Measurements from ENCODE around the gene BCOR. TPM values are rescaled to one million over a fixed set of nuclear protein-coding genes. Genes with fewer than 3 reads are reported as not detected.
A peak's percentile ranks its signal among the peaks of the same experiment; 100 is the strongest.

BCOR gene
- total RNA-seq, 1 donor from 2014 or later, result 33.2 TPM

DNA sequence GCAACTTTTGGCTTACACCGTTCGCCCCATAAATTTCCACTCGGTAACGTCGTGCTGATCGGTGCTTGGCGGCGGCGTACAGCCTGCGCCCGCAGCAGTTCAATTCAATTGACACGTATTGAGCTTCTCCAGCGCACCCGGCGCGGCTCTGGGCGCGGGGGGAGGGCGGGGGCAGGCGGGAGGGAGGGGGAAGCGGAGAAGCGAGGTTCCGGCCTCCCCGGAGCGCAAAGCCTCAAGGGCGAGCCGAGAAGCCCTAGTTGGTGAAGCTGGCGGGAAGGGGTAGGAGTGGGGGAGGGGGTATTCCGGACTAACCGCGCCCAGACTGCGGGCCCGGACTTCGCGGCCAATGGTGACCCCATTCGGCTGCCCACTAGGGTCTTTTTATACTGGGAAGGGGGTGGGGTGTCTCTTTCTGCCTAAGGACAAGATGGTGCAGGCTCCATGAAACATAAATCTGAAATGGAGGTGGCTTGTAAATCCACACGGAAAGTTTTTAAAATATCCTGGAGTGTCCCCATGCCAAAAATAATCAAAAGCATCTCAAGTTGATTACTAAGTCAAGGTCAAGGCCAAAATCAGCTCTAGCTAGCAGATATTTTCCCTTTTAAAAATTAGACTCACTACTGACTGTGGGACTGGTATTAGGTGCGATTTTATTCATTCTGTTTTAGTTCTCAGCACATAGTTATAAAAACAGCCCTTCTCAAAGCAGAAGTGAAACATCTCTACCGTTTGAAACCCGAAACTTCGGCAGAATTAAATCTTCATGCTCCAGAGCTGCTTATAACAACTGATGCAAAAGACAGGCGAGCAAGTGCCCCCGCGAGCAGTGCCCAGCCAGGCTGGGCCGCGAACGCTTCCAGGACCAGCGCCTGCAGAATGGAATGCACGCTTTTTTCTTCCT, 1.5 kb upstream of the BCOR start:
- no peak for DNase-seq (ENCODE audit: low read depth, low spot score)
- Mint-ChIP-seq H3K9me3 (no peaks in the 10 kb centered on the region), H3K27ac (ENCODE audit: unreplicated experiment) (no peak overlapping the region), H3K27me3 (ENCODE audit: low read depth) (peaks cover 51% of the 10 kb centered on the region), H3K36me3 (ENCODE audit: low read depth) (peaks cover 2% of the 10 kb centered on the region), H3K4me1 (peaks cover 49% of the 10 kb centered on the region), H3K4me3 (peak overlapping the region; percentile 90)
- TF ChIP-seq, protein P1, sequence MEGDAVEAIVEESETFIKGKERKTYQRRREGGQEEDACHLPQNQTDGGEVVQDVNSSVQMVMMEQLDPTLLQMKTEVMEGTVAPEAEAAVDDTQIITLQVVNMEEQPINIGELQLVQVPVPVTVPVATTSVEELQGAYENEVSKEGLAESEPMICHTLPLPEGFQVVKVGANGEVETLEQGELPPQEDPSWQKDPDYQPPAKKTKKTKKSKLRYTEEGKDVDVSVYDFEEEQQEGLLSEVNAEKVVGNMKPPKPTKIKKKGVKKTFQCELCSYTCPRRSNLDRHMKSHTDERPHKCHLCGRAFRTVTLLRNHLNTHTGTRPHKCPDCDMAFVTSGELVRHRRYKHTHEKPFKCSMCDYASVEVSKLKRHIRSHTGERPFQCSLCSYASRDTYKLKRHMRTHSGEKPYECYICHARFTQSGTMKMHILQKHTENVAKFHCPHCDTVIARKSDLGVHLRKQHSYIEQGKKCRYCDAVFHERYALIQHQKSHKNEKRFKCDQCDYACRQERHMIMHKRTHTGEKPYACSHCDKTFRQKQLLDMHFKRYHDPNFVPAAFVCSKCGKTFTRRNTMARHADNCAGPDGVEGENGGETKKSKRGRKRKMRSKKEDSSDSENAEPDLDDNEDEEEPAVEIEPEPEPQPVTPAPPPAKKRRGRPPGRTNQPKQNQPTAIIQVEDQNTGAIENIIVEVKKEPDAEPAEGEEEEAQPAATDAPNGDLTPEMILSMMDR (conservative IDR thresholded peaks at IDR 0.05), result no peak

DNA sequence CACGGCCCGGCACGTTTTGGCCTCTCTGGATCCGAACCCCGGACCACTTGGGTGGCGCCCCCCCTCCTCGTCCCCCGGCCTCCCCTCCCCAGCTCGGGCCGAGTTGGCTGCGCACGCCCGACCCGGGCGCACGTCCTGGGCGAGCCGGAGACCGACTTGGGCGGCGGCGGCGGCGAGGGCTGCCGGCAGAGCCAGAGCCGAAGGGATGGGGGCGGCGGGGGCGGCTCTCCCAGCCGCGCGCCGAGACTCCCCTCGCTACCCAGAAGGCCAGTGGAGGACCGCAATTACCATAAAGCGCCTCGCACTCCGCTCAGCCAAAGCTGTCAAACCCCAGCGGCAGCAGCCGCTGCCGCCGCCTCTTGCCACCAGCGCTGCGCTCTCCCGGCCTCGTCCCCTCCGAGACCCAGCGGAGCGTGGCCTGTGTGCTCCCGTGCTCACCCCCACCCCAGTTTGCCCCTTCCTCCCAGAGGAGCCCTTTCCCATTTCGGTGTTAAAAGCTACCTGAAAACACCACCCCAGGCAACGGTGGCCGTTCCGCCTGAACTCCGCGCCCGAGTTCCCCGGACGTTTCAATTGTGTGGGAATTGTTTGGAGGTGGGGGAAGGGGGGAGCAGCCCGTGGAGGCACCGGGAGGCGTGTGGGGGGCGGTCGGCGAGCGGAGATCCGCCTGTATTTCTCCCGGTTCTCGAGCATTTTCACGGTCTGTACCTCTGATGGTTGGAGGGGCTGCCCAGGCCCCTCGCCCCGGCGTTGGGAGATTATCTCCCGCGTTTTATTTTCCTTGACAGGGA, 701 bp upstream of the BCOR start:
- no peak for DNase-seq (ENCODE audit: low read depth, low spot score)
- Mint-ChIP-seq H3K9me3 (no peaks in the 10 kb centered on the region), H3K4me3 (peak overlapping the region; percentile 90), H3K36me3 (ENCODE audit: low read depth) (peaks cover 2% of the 10 kb centered on the region), H3K27me3 (ENCODE audit: low read depth) (peaks cover 50% of the 10 kb centered on the region), H3K4me1 (peaks cover 50% of the 10 kb centered on the region), H3K27ac (ENCODE audit: unreplicated experiment) (no peak overlapping the region)
- TF ChIP-seq, protein P1 (conservative IDR thresholded peaks at IDR 0.05), result no peak

DNA sequence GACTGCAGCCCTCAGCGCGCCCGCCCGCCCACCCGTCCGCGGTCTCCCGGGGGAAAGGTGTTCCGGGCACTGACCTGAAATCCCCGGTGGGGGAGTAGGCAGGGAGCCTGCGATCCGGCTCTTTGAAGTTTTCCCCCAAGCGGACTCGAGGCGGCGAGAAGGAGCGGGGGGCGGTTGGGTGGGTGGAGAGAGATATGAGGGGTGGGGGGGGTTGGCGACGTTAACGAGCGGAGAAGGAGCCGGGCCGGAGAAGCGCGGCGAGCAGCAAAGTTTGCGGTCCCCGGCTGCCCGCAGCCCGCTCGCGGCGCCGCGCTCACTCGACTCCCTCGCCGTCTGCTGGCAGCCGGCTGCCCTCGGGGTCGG, 636 bp downstream of the BCOR start:
- no peak overlapping the region for H3K27ac Mint-ChIP-seq (ENCODE audit: unreplicated experiment)
- H3K36me3 Mint-ChIP-seq (ENCODE audit: low read depth), result no peaks in the 10 kb centered on the region
- TF ChIP-seq, protein P1 (conservative IDR thresholded peaks at IDR 0.05), result no peak
- H3K27me3 Mint-ChIP-seq (ENCODE audit: low read depth), result peaks cover 56% of the 10 kb centered on the region
- H3K4me3 Mint-ChIP-seq, result peak overlapping the region; percentile 75
- peaks cover 54% of the 10 kb centered on the region for H3K4me1 Mint-ChIP-seq
- no peaks in the 10 kb centered on the region for H3K9me3 Mint-ChIP-seq
- no peak for DNase-seq (ENCODE audit: low read depth, low spot score)

DNA sequence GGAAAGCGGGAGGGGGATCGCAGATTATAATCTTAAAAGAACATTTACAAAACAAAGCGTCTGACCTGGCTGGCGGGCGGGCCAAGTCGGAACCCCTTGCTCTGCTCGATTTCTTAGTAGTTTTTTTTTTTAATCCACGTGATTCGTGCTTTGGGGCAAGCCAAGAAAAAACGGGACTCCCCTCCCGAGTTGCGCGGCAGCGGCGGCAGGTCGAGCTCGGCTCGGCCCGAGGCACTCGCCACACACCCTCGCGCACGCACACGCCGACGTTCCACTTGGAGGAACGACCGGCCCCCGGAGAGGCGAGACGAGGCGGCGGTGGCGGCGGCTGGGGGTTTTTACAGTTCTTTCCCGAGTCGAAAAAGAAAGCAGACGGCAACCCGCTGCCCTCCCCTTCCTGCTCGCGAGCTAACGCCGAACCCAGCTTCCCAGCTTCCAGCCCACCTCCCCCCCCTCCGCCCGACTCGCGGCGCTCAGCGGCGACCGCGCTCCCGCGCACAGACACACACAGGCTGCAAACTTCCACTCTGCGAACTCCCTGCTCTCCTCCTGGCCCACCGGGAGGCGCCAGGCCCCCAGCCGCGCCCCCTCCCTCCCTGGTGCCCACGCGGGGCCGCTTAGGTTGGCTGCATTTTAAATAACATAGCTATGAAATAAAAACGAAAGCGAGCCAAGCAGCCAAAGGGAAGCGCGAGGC, 1.2 kb downstream of the BCOR start:
- TF ChIP-seq, protein P1 (conservative IDR thresholded peaks at IDR 0.05), result no peak
- peaks cover 51% of the 10 kb centered on the region for H3K27me3 Mint-ChIP-seq (ENCODE audit: low read depth)
- H3K4me3 Mint-ChIP-seq, result peak overlapping the region; percentile 91
- H3K4me1 Mint-ChIP-seq, result peaks cover 49% of the 10 kb centered on the region
- no peaks in the 10 kb centered on the region for H3K9me3 Mint-ChIP-seq
- no peak overlapping the region for H3K27ac Mint-ChIP-seq (ENCODE audit: unreplicated experiment)
- DNase-seq (ENCODE audit: low read depth, low spot score), result no peak
- no peaks in the 10 kb centered on the region for H3K36me3 Mint-ChIP-seq (ENCODE audit: low read depth)

Data from neural crest cell (in vitro differentiated cells).